Aorta (tissue), 5 donors: ENCODE measurements around the gene FRMD6. TPM values are rescaled to one million over a fixed set of nuclear protein-coding genes. Genes with fewer than 3 reads are reported as not detected.

Experiments used
- ATAC-seq: fragments of 200-7000 bp; cut with Tn5 transposase; one replicate; pipeline ENCODE4 v1.9.1; 2022; ENCODE audit warnings: moderate library complexity; ENCODE audit not compliant: low FRiP score
- DNase-seq, 2 donors: peaks; one replicate each; pipeline ENCODE4 v3.0.0-alpha.2; 2020
- H3K27ac ChIP-seq, 2 donors: one replicate each; pipeline ENCODE4 v1.5.1; 2013; ENCODE audit warnings: low read length in 2 of 2, mild to moderate bottlenecking in 2 of 2, moderate library complexity in 2 of 2, control low read depth in 1 of 2, inconsistent platforms in 1 of 2, low read depth in 1 of 2
- H3K27me3 ChIP-seq, 2 donors: one replicate each; pipeline ENCODE4 v1.6.1; 2013; ENCODE audit warnings: control low read depth in 1 of 2, low read length in 1 of 2, mild to moderate bottlenecking in 1 of 2, moderate library complexity in 1 of 2; ENCODE audit not compliant: insufficient read depth in 2 of 2, control insufficient read depth in 1 of 2
- H3K36me3 ChIP-seq, 2 donors: one replicate each; pipeline ENCODE4 v1.6.1; 2013; ENCODE audit warnings: control low read depth in 1 of 2, low read length in 1 of 2, mild to moderate bottlenecking in 1 of 2; ENCODE audit not compliant: insufficient read depth in 2 of 2, control insufficient read depth in 1 of 2
- H3K4me1 ChIP-seq, 2 donors: one replicate each; pipeline ENCODE4 v1.6.1; 2013; ENCODE audit warnings: low read length in 2 of 2, control low read depth in 1 of 2, mild to moderate bottlenecking in 1 of 2, moderate library complexity in 1 of 2; ENCODE audit not compliant: insufficient read depth in 2 of 2, control insufficient read depth in 1 of 2
- H3K4me3 ChIP-seq, 2 donors: one replicate each; pipeline ENCODE4 v1.5.1; 2013; ENCODE audit warnings: low read length in 2 of 2, control low read depth in 1 of 2, mild to moderate bottlenecking in 1 of 2
- H3K9me3 ChIP-seq: one replicate; pipeline ENCODE4 v1.6.1; 2013; ENCODE audit warnings: mild to moderate bottlenecking, low read length; ENCODE audit not compliant: control insufficient read depth
- WGBS, 2 donors: extraction: QIAGEN DNeasy Blood & Tissue Kit; methylation state at CpG; one replicate each; pipeline ENCODE4 v1.1.7; 2013; 5-methylcytosine and 5-hydroxymethylcytosine counted together
- intact Hi-C, 2 donors: fragments of 100-400 bp; cut with DNase I; formaldehyde crosslinking; loops; one replicate each; pipeline versions ENCODE4 v1.14.2 to v1.15.0; 2022
- polyA plus RNA-seq, 2 donors: library from polyadenylated mRNA; stranded (reverse); fragments of 200-250 nt; gene quantifications; one replicate each; pipeline ENCODE4 v1.2.3, GENCODE V29; 2013
- total RNA-seq, 2 donors: library from RNA; stranded (reverse); fragmentation: NEBNext Ultra II Directional; extraction: Animal tissue kit (Norgen Biotek cat#: 25700); gene quantifications; one replicate each; pipeline ENCODE4 v1.2.1, GENCODE V29; 2021
- donor health status: healthy with polysubstance abuse.
- donor health status: Bipolar disorder and iron deficiency.
- donor health status: DM: no; HTN: no; CAD: no.
- donor health status: DM: no; HTN: no; CAD: no.
- donor health status: DM: yes; HTN: yes; CAD: no.

The FRMD6 gene
- total and polyA plus RNA-seq, 4 donors = 10.3 to 56.7 (median 27.9) TPM

GRCh38 chr14:51653079-51653774, 1.5 kb downstream of the FRMD6 start:
- no peaks in the 10 kb centered on the region for H3K9me3 ChIP-seq
- WGBS, 2 donors = 1 to 2% methylated on average over 6 of the region's 6 CpGs
- no peak for DNase-seq
- H3K36me3 ChIP-seq = no peaks in the 10 kb centered on the region
- ATAC-seq = peak; percentile 47
- H3K27ac ChIP-seq = peak overlapping the region; percentile 79 to 80
- peak overlapping the region; percentile 52 to 67 for H3K4me3 ChIP-seq
- H3K4me1 ChIP-seq = peaks cover 2 to 7% of the 10 kb centered on the region in 2 donors
- intact Hi-C loops = loop anchor here (5.0 kb wide), 4 partner anchors 54 to 371 kb away; no protein-coding TSS in a partner anchor
- H3K27me3 ChIP-seq = no peaks in the 10 kb centered on the region

GRCh38 chr14:51653775-51654532, 2.2 kb downstream of the FRMD6 start:
- Histone ChIP-seq H3K9me3 (no peaks in the 10 kb centered on the region), H3K27me3 (no peaks in the 10 kb centered on the region), H3K36me3 (no peaks in the 10 kb centered on the region), H3K27ac (peak overlapping the region; percentile 26 to 79), H3K4me1 (peaks cover 2 to 7% of the 10 kb centered on the region in 2 donors), H3K4me3 (peak overlapping the region; percentile 37 to 52)
- intact Hi-C loops = loop anchor here (5.0 kb wide), 4 partner anchors 53 to 372 kb away; no protein-coding TSS in a partner anchor
- ATAC-seq (no peak), DNase-seq (no peak)
- WGBS, 2 donors = 6 to 10% methylated on average over 4 of the region's 4 CpGs

GRCh38 chr14:51654533-51654845, 2.8 kb downstream of the FRMD6 start:
- WGBS, 2 donors = 7 to 12% methylated on average over 1 of the region's 1 CpG
- no peaks in the 10 kb centered on the region for H3K9me3 ChIP-seq
- DNase-seq = no peak
- H3K36me3 ChIP-seq = no peaks in the 10 kb centered on the region
- intact Hi-C loops = loop anchor here (5.0 kb wide), 4 partner anchors 53 to 372 kb away; no protein-coding TSS in a partner anchor
- H3K27ac ChIP-seq = peak overlapping the region in 1 of 2 donors; percentile 79
- no peaks in the 10 kb centered on the region for H3K27me3 ChIP-seq
- H3K4me1 ChIP-seq = peaks cover 2 to 7% of the 10 kb centered on the region in 2 donors
- no peak for ATAC-seq
- no peak overlapping the region for H3K4me3 ChIP-seq

GRCh38 chr14:51657762-51658161, 6.1 kb downstream of the FRMD6 start:
- Histone ChIP-seq H3K4me1 (peaks cover 2 to 7% of the 10 kb centered on the region in 2 donors), H3K27ac (no peak overlapping the region)
- WGBS, 2 donors = 99 to 100% methylated on average over 1 of the region's 1 CpG

GRCh38 chr14:51658441-51659173, 6.9 kb downstream of the FRMD6 start:
- intact Hi-C loops = no loop called here

More at GRCh38 chr14:51657762-51658161, 6.1 kb downstream of the FRMD6 start:
- Histone ChIP-seq H3K27me3 (no peaks in the 10 kb centered on the region), H3K9me3 (no peaks in the 10 kb centered on the region), H3K36me3 (no peaks in the 10 kb centered on the region), H3K4me3 (no peak overlapping the region)
- intact Hi-C loops = no loop called here
- ATAC-seq (no peak), DNase-seq (no peak)

GRCh38 chr14:51660741-51661140, 9.0 kb downstream of the FRMD6 start:
- Histone ChIP-seq H3K4me3 (no peak overlapping the region), H3K9me3 (no peaks in the 10 kb centered on the region), H3K36me3 (no peaks in the 10 kb centered on the region), H3K27me3 (no peaks in the 10 kb centered on the region), H3K27ac (no peak overlapping the region), H3K4me1 (peaks cover 2 to 9% of the 10 kb centered on the region in 2 donors)
- DNase-seq = no peak
- no peak for ATAC-seq
- 88 to 89% methylated on average over 2 of the region's 2 CpGs for whole genome bisulfite sequencing, 2 donors
- intact Hi-C loops = no loop called here

More at GRCh38 chr14:51658441-51659173, 6.9 kb downstream of the FRMD6 start:
- 63 to 66% methylated on average over 6 of the region's 6 CpGs for WGBS, 2 donors
- no peaks in the 10 kb centered on the region for H3K36me3 ChIP-seq
- H3K4me3 ChIP-seq = no peak overlapping the region
- DNase-seq (no peak), ATAC-seq (no peak)
- H3K27me3 ChIP-seq = no peaks in the 10 kb centered on the region
- peaks cover 2 to 7% of the 10 kb centered on the region in 2 donors for H3K4me1 ChIP-seq
- H3K9me3 ChIP-seq = no peaks in the 10 kb centered on the region
- H3K27ac ChIP-seq = no peak overlapping the region

GRCh38 chr14:51661504-51661903, 9.8 kb downstream of the FRMD6 start:
- Histone ChIP-seq H3K9me3 (no peaks in the 10 kb centered on the region), H3K27ac (no peak overlapping the region), H3K4me3 (no peak overlapping the region), H3K4me1 (peaks cover 2 to 9% of the 10 kb centered on the region in 2 donors), H3K27me3 (no peaks in the 10 kb centered on the region), H3K36me3 (no peaks in the 10 kb centered on the region)
- DNase-seq = no peak
- no peak for ATAC-seq
- intact Hi-C loops = no loop called here

- H3K9me3 ChIP-seq = no peaks in the 10 kb centered on the region
- H3K27me3 ChIP-seq = no peaks in the 10 kb centered on the region
- no peaks in the 10 kb centered on the region for H3K36me3 ChIP-seq
- peaks cover 0 to 6% of the 10 kb centered on the region in 2 donors for H3K4me1 ChIP-seq
- no peak for DNase-seq
- ATAC-seq = no peak
- H3K4me3 ChIP-seq = no peak overlapping the region
- WGBS, 2 donors = 94% methylated on average over 5 of the region's 5 CpGs
- intact Hi-C loops = no loop called here
- H3K27ac ChIP-seq = no peak overlapping the region
Measured at GRCh38 chr14:51663783-51664326, 12.1 kb downstream of the FRMD6 start.
